Suprapubic skin (tissue), 3 donors: ENCODE data around the gene HAPSTR1.

ENCODE experiments used
- CTCF ChIP-seq, 2 donors: fragments of 200-600 bp in 1 of 2; fragments of 450-650 bp in 1 of 2; sonication (generic) in 1 of 2; IDR thresholded peaks; one replicate each; pipeline ENCODE4 v1.5.1; 2016 to 2019; ENCODE audit warnings: antibody characterized with exemption in 2 of 2, mild to moderate bottlenecking in 1 of 2, moderate library complexity in 1 of 2
- POLR2A ChIP-seq, 2 donors: fragments of 450-650 bp; IDR thresholded peaks; one replicate each; pipeline ENCODE4 v1.6.1; 2017; ENCODE audit warnings: antibody characterized with exemption in 2 of 2, mild to moderate bottlenecking in 2 of 2, moderate library complexity in 2 of 2

GRCh38 chr16:9123871-9124270 is 32.4 kb downstream of the HAPSTR1 start:
- TF ChIP-seq POLR2A (IDR thresholded peaks at IDR 0.05): no peak
- TF ChIP-seq CTCF (IDR thresholded peaks at IDR 0.05): no peak
